Nephron progenitor cell (in vitro differentiated cells): ENCODE results near the gene ABLIM3.

ENCODE experiments used
- DNase-seq: peaks from one replicate; pipeline ENCODE4 v3.0.0; 2021
- H3K27ac Mint-ChIP-seq: 2 replicates; pipeline ENCODE4 v1.8.0; 2021; ENCODE audit warnings: mild to moderate bottlenecking, moderate library complexity, mixed read lengths
- H3K27me3 Mint-ChIP-seq: 2 replicates; pipeline ENCODE4 v1.8.0; 2021; ENCODE audit warnings: mild to moderate bottlenecking, low read depth, mixed read lengths; ENCODE audit not compliant: poor library complexity
- H3K36me3 Mint-ChIP-seq: 2 replicates; pipeline ENCODE4 v1.8.0; 2021; ENCODE audit warnings: low read depth, mixed read lengths
- H3K4me1 Mint-ChIP-seq: 2 replicates; pipeline ENCODE4 v1.8.0; 2021; ENCODE audit warnings: mixed read lengths
- H3K4me3 Mint-ChIP-seq: 2 replicates; pipeline ENCODE4 v1.8.0; 2021; ENCODE audit warnings: mild to moderate bottlenecking, moderate library complexity, mixed read lengths
- H3K9me3 Mint-ChIP-seq: 2 replicates; pipeline ENCODE4 v1.8.0; 2021; ENCODE audit warnings: mild to moderate bottlenecking, moderate library complexity, mixed read lengths
- TF ChIP-seq, protein P1 (sequence below): fragments of 200-600 bp; sonication (generic); IDR thresholded peaks from 2 replicates; pipeline ENCODE4 v1.5.0; 2021; ENCODE audit warnings: antibody characterized with exemption

Gene ABLIM3

DNA sequence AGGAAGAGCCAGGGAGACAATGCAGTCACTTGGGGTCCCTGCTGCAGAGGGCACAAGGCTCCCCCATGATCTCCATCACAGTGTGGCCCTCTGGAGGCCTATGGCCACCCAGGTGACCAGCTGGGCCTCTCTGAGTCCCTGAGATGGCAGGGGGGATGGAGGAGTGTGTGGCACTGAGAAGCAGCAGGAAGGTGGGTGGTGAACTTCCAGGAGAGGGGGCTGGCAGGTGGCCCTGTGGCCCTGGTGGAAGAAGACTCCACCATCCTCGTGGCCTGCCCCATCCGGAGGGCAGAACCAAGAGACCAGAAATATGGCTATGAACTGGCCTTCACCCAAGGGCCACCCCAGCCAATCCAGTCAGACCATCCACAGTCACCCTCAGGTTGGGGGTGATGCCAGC, 98.6 kb downstream of the ABLIM3 start:
- no peaks in the 10 kb centered on the region for H3K36me3 Mint-ChIP-seq
- no peaks in the 10 kb centered on the region for H3K9me3 Mint-ChIP-seq
- H3K27ac Mint-ChIP-seq, result no peak overlapping the region
- no peak overlapping the region for H3K4me3 Mint-ChIP-seq
- peaks cover 65% of the 10 kb centered on the region for H3K27me3 Mint-ChIP-seq
- no peak for DNase-seq
- TF ChIP-seq, protein P1, sequence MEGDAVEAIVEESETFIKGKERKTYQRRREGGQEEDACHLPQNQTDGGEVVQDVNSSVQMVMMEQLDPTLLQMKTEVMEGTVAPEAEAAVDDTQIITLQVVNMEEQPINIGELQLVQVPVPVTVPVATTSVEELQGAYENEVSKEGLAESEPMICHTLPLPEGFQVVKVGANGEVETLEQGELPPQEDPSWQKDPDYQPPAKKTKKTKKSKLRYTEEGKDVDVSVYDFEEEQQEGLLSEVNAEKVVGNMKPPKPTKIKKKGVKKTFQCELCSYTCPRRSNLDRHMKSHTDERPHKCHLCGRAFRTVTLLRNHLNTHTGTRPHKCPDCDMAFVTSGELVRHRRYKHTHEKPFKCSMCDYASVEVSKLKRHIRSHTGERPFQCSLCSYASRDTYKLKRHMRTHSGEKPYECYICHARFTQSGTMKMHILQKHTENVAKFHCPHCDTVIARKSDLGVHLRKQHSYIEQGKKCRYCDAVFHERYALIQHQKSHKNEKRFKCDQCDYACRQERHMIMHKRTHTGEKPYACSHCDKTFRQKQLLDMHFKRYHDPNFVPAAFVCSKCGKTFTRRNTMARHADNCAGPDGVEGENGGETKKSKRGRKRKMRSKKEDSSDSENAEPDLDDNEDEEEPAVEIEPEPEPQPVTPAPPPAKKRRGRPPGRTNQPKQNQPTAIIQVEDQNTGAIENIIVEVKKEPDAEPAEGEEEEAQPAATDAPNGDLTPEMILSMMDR, result no peak
- H3K4me1 Mint-ChIP-seq, result peaks cover 6% of the 10 kb centered on the region

DNA sequence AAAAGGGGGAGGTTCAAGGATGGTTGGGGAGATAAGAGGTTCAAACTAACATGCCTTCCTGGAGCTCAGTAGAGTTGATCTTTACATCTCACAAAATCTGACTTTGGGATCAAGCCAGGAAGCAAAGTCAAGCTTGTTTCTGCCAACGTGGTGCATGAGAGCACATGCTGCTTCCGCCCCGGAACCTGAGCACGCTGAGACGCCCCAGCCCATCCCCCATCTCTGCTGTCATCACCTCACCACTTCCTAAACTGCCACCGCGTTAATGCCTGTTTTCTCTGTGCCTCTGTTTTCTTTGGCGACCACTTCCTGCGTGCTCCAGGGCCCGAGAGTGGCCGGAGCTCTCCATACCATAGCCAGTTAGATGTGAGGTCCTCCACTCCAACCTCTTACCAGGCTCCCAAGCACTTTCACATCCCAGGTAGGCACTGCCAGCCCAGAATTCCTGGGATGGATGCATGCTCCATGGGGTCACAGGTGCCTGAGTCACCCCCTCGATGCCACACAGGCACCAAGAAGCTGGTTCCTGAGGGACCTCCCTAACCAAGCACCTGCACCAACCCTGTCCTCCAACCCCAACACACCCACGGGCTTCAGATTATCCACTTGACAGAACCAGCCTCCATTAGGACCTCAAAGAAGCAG, 99.2 kb downstream of the ABLIM3 start:
- H3K27me3 Mint-ChIP-seq, result peaks cover 64% of the 10 kb centered on the region

DNA sequence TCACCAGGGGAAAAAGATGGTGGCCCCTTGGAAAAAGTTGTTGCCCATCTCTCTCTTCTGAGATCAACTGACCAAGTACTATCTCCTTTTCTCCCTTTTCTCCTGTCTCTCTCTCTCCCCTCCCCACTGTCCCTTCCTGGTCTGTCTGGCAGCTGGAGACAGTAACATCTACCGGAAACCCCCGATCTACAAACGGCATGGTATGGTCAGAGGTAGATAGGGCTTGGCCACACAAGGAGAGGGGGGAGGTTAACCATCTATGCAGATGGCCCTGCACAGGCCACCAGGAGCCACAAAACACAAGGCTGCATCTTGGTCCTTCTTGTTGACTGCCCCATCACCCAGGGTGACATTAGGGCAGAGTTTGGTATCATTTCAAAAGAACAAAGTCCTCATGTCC, 101.0 kb downstream of the ABLIM3 start:
- no peaks in the 10 kb centered on the region for H3K36me3 Mint-ChIP-seq
- H3K4me1 Mint-ChIP-seq, result peaks cover 6% of the 10 kb centered on the region
- no peak overlapping the region for H3K27ac Mint-ChIP-seq
- peaks cover 67% of the 10 kb centered on the region for H3K27me3 Mint-ChIP-seq
- TF ChIP-seq, protein P1, result no peak
- H3K9me3 Mint-ChIP-seq, result no peaks in the 10 kb centered on the region
- H3K4me3 Mint-ChIP-seq, result no peak overlapping the region
- no peak for DNase-seq

More for the DNA sequence above, 99.2 kb downstream of the ABLIM3 start:
- no peak overlapping the region for H3K4me3 Mint-ChIP-seq
- H3K9me3 Mint-ChIP-seq, result no peaks in the 10 kb centered on the region
- TF ChIP-seq, protein P1, result no peak
- H3K4me1 Mint-ChIP-seq, result peaks cover 6% of the 10 kb centered on the region
- DNase-seq, result no peak
- H3K27ac Mint-ChIP-seq, result no peak overlapping the region
- no peaks in the 10 kb centered on the region for H3K36me3 Mint-ChIP-seq

DNA sequence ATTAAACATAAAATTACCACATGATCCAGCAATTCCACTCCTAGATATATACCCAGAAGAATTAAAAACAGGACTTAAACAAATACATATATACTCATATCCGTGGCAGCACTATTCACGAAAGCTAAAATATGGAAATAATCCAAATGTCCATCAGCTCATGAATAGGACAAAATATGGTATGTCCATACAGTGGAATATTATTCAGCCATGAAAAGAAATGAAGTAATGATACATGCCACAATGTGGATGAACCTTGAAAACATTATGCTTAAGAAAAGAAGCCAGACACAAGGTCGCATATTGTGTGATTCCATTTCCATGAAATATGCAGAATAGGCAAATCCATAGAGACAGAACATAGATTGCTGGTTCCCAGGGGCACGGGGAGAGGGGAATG, 105.6 kb downstream of the ABLIM3 start:
- Mint-ChIP-seq H3K4me3 (no peak overlapping the region), H3K9me3 (no peaks in the 10 kb centered on the region), H3K4me1 (no peaks in the 10 kb centered on the region), H3K27ac (no peak overlapping the region), H3K36me3 (no peaks in the 10 kb centered on the region), H3K27me3 (peaks cover 71% of the 10 kb centered on the region)
- DNase-seq, result no peak
- TF ChIP-seq, protein P1, result no peak

DNA sequence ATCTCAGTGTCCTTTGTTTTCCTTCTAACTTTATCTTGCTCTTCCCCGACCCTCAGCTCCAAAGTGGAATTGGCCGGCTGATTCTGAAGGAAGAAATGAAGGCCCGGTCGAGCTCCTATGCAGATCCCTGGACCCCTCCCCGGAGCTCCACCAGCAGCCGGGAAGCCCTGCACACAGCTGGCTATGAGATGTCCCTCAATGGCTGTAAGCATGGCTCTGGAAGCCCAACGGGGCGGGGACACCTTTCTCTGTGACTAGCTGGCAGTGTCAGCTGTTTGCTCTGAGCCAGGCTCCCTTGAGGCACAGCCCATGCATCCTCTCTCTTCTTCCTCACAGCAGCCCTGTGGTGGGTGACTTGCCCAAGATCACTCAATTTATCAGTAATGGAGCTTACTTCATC, 106.4 kb downstream of the ABLIM3 start:
- DNase-seq, result no peak
- H3K36me3 Mint-ChIP-seq, result no peaks in the 10 kb centered on the region
- H3K27ac Mint-ChIP-seq, result no peak overlapping the region
- no peak overlapping the region for H3K4me3 Mint-ChIP-seq
- peaks cover 65% of the 10 kb centered on the region for H3K27me3 Mint-ChIP-seq
- no peaks in the 10 kb centered on the region for H3K4me1 Mint-ChIP-seq
- TF ChIP-seq, protein P1, result no peak
- no peaks in the 10 kb centered on the region for H3K9me3 Mint-ChIP-seq

DNA sequence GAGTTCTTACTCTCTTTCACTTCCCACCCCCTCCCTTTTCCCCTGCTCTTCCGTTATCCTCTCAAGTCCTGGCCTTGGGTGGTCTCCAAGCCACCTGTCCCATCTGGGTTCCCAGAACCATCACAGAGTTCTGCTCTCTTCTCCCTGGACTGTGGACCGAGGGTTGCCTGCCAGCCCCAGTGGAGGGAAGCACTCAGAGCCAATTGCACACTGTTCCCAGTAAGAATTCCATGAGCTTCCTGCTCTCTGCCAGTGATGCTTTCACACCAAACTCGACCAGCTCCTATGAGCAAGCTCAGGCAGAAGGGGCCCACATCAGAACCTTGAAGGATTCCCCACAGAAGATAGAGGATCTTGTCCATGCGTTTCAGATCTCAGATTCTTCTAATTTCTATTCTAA, 110.3 kb downstream of the ABLIM3 start:
- no peak overlapping the region for H3K27ac Mint-ChIP-seq
- no peaks in the 10 kb centered on the region for H3K4me1 Mint-ChIP-seq
- DNase-seq, result no peak
- H3K27me3 Mint-ChIP-seq, result peaks cover 46% of the 10 kb centered on the region
- H3K4me3 Mint-ChIP-seq, result no peak overlapping the region
- H3K9me3 Mint-ChIP-seq, result no peaks in the 10 kb centered on the region
- TF ChIP-seq, protein P1, result no peak
- no peaks in the 10 kb centered on the region for H3K36me3 Mint-ChIP-seq
